GM12878 (cell line): ENCODE results near the gene GNAZ. TPM values are rescaled to one million over a fixed set of nuclear protein-coding genes. Genes with fewer than 3 reads are reported as not detected.

Source experiments
- ATAC-seq: fragments of 200-7000 bp; cut with Tn5 transposase; 3 replicates; pipeline ENCODE4 v1.9.1; 2020; ENCODE audit warnings: mild to moderate bottlenecking, moderate library complexity
- BruUV-seq: library from RNA; stranded (reverse); fragments of 400-500 nt; replicated peaks from 2 replicates; lab custom pipeline; 2021; lab: Mats Ljungman, UMichigan
- CTCF ChIA-PET: fragments of 300-600 bp; sonication (Branson Sonifier 250); formaldehyde crosslinking; extraction: SDS; loops from one replicate; lab custom pipeline; 2021; ENCODE audit warnings: inconsistent platforms; lab: Yijun Ruan, JAX
- POLR2A ChIA-PET: fragments of 350-600 bp; formaldehyde crosslinking; extraction: SDS; loops from one replicate; lab custom pipeline; 2021; ENCODE audit warnings: inconsistent platforms; lab: Charles Lee
- RAD21 ChIA-PET: fragments of 300-600 bp; sonication (Branson Sonifier 250); formaldehyde crosslinking; loops from one replicate; lab custom pipeline; 2023; ENCODE audit warnings: antibody characterized with exemption; ENCODE audit not compliant: unreplicated experiment; lab: Charles Lee
- SMC1A ChIA-PET: fragments of 300-600 bp; sonication (Branson Sonifier 250); formaldehyde crosslinking; loops from one replicate; lab custom pipeline; 2023; ENCODE audit not compliant: unreplicated experiment, uncharacterized antibody; lab: Charles Lee
- DNase-seq: peaks from one replicate; pipeline ENCODE4 v3.0.0-alpha.2; 2011; ENCODE audit warnings: low read depth, low spot score
- FAIRE-seq: peaks from 3 replicates; lab custom pipeline; 2011; peaks lifted over from hg19 to GRCh38; lab: Jason Lieb, UNC
- H2AFZ ChIP-seq: 2 replicates; pipeline ENCODE4 v1.6.0; 2011; ENCODE audit warnings: low read depth, low read length, control low read depth; ENCODE audit not compliant: control insufficient read depth
- H3K27ac ChIP-seq: 2 replicates; pipeline ENCODE4 v1.5.1; 2011; ENCODE audit warnings: control low read depth; ENCODE audit not compliant: control insufficient read depth, insufficient read depth
- H3K27me3 ChIP-seq, 2 experiments: replicated peaks in 1 of 2; 2 replicates each; pipeline versions ENCODE4 v1.6.0 to v1.6.1; 2011; ENCODE audit warnings: low read length in 1 of 2; ENCODE audit not compliant: control insufficient read depth in 2 of 2, insufficient read depth in 2 of 2
- H3K36me3 ChIP-seq, 2 experiments: 2 replicates each; pipeline ENCODE4 v1.5.1; 2011; ENCODE audit warnings: low read length in 1 of 2; ENCODE audit not compliant: control insufficient read depth in 2 of 2, insufficient read depth in 2 of 2
- H3K4me1 ChIP-seq: 2 replicates; pipeline ENCODE4 v1.6.1; 2011; ENCODE audit warnings: mild to moderate bottlenecking, low read length, moderate library complexity, mixed read lengths; ENCODE audit not compliant: control insufficient read depth, insufficient read depth
- H3K4me2 ChIP-seq: 2 replicates; pipeline ENCODE4 v1.6.0; 2011; ENCODE audit warnings: control low read depth; ENCODE audit not compliant: control insufficient read depth, insufficient read depth
- H3K4me3 ChIP-seq: fragments of 200-600 bp; sonication (generic); 2 replicates; pipeline ENCODE4 v1.5.1; 2016
- H3K79me2 ChIP-seq: 2 replicates; pipeline ENCODE4 v1.6.0; 2011; ENCODE audit warnings: low read length; ENCODE audit not compliant: control insufficient read depth, insufficient read depth
- H3K9ac ChIP-seq: 2 replicates; pipeline ENCODE4 v1.8.0; 2011; ENCODE audit warnings: low read length, control low read depth, mixed read lengths; ENCODE audit not compliant: control insufficient read depth, insufficient read depth
- H3K9me3 ChIP-seq: replicated peaks from 3 replicates; pipeline ENCODE4 v1.5.1; 2011; ENCODE audit warnings: mild to moderate bottlenecking, low read length; ENCODE audit not compliant: control insufficient read depth, insufficient read depth
- H4K20me1 ChIP-seq: 2 replicates; pipeline ENCODE4 v1.6.0; 2011; ENCODE audit not compliant: control insufficient read depth, insufficient read depth
- BHLHE40 ChIP-seq, 2 experiments: fragments of 450-650 bp in 1 of 2; IDR thresholded peaks; 2 replicates each; pipeline ENCODE4 v1.6.1; 2011 to 2017; ENCODE audit warnings: low read depth in 2 of 2, borderline replicate concordance in 1 of 2, improper control_type of control experiment in 1 of 2, low read length in 1 of 2, mild to moderate bottlenecking in 1 of 2
- IKZF2 ChIP-seq, 2 experiments: fragments of 450-650 bp; IDR thresholded peaks; 2 replicates each; pipeline ENCODE4 v1.6.1; 2017; ENCODE audit warnings: mild to moderate bottlenecking in 2 of 2, moderate library complexity in 2 of 2
- MEF2A ChIP-seq: IDR thresholded peaks from 2 replicates; pipeline ENCODE4 v1.6.1; 2011; ENCODE audit warnings: low read depth, mild to moderate bottlenecking, low read length, moderate library complexity; ENCODE audit not compliant: insufficient read depth
- NFYB ChIP-seq: IDR thresholded peaks from 2 replicates; pipeline ENCODE4 v1.6.1; 2011; ENCODE audit warnings: low read depth, mild to moderate bottlenecking, low read length, improper control_type of control experiment, moderate library complexity; ENCODE audit not compliant: insufficient read depth
- NKRF ChIP-seq: fragments of 450-650 bp; conservative IDR thresholded peaks from 2 replicates; pipeline ENCODE4 v1.6.1; 2017; ENCODE audit warnings: mild to moderate bottlenecking, moderate library complexity
- NRF1 ChIP-seq: conservative IDR thresholded peaks from 2 replicates; pipeline ENCODE4 v1.6.1; 2011; ENCODE audit warnings: mild to moderate bottlenecking, low read depth, low read length, improper control_type of control experiment
- PAX8 ChIP-seq: fragments of 450-650 bp; IDR thresholded peaks from 2 replicates; pipeline ENCODE4 v1.6.1; 2017; ENCODE audit warnings: mild to moderate bottlenecking, moderate library complexity
- RAD21 ChIP-seq: IDR thresholded peaks from 2 replicates; pipeline ENCODE4 v1.6.1; 2011; ENCODE audit warnings: mild to moderate bottlenecking, low read depth, low read length, moderate library complexity; ENCODE audit not compliant: insufficient read depth
- RAD51 ChIP-seq: fragments of 450-650 bp; IDR thresholded peaks from 2 replicates; pipeline ENCODE4 v1.6.1; 2016; ENCODE audit warnings: moderate library complexity, mild to moderate bottlenecking, inconsistent platforms
- SIN3A ChIP-seq: IDR thresholded peaks from 2 replicates; pipeline ENCODE4 v1.6.1; 2012; ENCODE audit warnings: low read depth, low read length, improper control_type of control experiment
- SUZ12 ChIP-seq: fragments of 200-600 bp; sonication (generic); IDR thresholded peaks from one replicate; pipeline ENCODE4 v1.6.1; 2018; ENCODE audit warnings: antibody characterized with exemption, mild to moderate bottlenecking; ENCODE audit not compliant: unreplicated experiment
- TBL1XR1 ChIP-seq: IDR thresholded peaks from 2 replicates; pipeline ENCODE4 v1.6.1; 2012; ENCODE audit warnings: low read depth, low read length, improper control_type of control experiment
- TCF7 ChIP-seq: IDR thresholded peaks from 2 replicates; pipeline ENCODE4 v1.6.1; 2014; ENCODE audit warnings: antibody characterized with exemption, borderline replicate concordance
- YBX1 ChIP-seq: fragments of 450-650 bp; IDR thresholded peaks from 2 replicates; pipeline ENCODE4 v1.6.1; 2016; ENCODE audit warnings: antibody characterized with exemption
- ZBTB11 ChIP-seq: fragments of 450-650 bp; formaldehyde crosslinking; IDR thresholded peaks from 2 replicates; pipeline ENCODE4 v1.5.0; 2022; ENCODE audit warnings: mild to moderate bottlenecking, missing genetic modification characterization
- WGBS: methylation state at CpG from one replicate; pipeline ENCODE4 v1.1.6; 2016; ENCODE audit warnings: low lambda C conversion rate; ENCODE audit not compliant: insufficient replicate concordance, insufficient coverage; ENCODE audit errors: missing lambda C conversion rate; 5-methylcytosine and 5-hydroxymethylcytosine counted together
- in situ Hi-C: fragments of 300-500 bp; cut with MboI; formaldehyde crosslinking; loops from 9 replicates; pipeline ENCODE4 v1.14.3; 2018; ENCODE audit warnings: mixed read lengths
- intact Hi-C: fragments of 100-400 bp; cut with micrococcal nuclease; formaldehyde crosslinking; loops from one replicate; pipeline ENCODE4 v1.14.2; 2022; ENCODE audit not compliant: unreplicated experiment
- polyA plus RNA-seq, 11 experiments: library from polyadenylated mRNA; depleted of rRNA in 4 of 11; unstranded in 6 of 11; stranded (reverse) in 5 of 11; fragments of >200 nt; fragmentation: Nextera tagmentation in 4 of 11; fragmentation: Illumina TruSeq in 1 of 11; extraction: Ambion mirVana in 4 of 11; extraction: Trizol in 1 of 11; gene quantifications; 1 replicate in 1 of 11; 2 replicates in 10 of 11; pipeline versions ENCODE4 v1.2.1 to v1.2.3, GENCODE V29; 2011 to 2016; ENCODE audit warnings: inconsistent platforms in 2 of 11, missing spikeins in 2 of 11, low read depth in 1 of 11
- total RNA-seq, 4 experiments: library from RNA; depleted of rRNA in 3 of 4; stranded (reverse); fragments of >200 nt in 3 of 4; fragmentation: Illumina TruSeq in 1 of 4; extraction: Trizol in 1 of 4; gene quantifications; 2 replicates each; pipeline versions ENCODE4 v1.2.1 to v1.2.3, GENCODE V29; 2013 to 2021

Gene GNAZ
- total and polyA plus RNA-seq, 10 of the 15 experiments (the other 5 are each of a cell fraction or from before 2014, with no cell fraction given) = 0.09 to 1.0 (median 0.44) TPM; not detected in 1

DNA sequence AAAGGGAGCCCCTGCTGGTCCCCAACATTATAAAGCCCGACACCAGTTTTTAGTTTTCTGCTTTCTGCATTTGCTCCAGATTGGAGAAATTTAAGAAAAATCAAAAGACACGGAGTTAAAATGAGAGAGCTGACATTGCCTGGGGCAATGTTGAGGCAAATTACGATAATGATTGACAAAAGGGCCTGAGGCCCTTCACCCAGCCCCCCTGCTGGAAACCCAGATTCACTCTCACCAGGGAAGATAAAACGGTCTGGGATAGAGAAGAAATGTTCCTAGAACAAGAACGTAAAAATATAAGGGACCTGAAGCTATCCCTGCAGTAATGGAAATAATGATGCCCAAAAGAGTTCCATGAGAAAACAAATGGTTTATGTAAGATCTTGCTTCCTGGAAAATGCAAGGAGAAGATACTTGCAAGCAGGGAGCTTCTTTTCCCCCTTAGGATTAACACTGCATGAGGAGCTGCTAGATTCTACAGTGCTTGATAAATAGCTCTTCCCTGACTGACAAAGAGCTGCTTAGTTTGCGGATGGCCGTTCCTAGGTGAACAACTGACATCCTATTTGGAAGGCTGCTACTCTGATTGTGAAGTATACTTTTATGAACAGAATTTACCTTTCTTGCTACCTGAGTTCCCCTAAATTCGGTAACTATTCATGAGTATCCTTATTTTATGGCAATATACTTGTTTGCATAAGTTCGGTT, 40.6 kb upstream of the GNAZ start (continued):
- TF ChIP-seq ZBTB11 (CRISPR knock-in tag) (no peak), BHLHE40 (IDR thresholded peaks at IDR 0.05; ENCODE audit: borderline replicate concordance in 1 of 2, low read depth in 2 of 2, low read length in 1 of 2) (no peak)
- TF ChIP-seq, all 136 proteins: peak for 0

DNA sequence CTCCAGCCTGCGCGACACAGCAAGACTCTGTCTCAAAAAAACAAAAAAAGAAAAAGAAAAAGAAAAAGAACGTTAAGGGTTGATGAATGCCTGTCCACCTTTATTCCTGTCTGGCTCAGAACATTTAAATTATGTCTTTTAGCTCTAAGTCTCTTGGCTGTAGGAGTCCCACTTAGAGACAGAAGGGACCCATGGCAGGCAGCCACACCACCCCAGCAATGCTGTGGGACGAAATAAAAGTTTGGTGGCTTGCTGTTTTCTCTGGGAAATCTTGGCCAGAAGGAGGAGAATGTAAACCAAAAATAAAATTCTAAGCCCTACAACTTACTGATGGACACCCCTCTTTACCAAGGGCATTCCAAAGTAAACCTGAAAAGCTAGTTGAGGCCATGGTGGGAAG, 38.9 kb upstream of the GNAZ start:
- RAD21 ChIA-PET = interaction anchor here (1.7 kb wide), 1 partner anchor 19 kb away, joined by 4 read pairs; no protein-coding TSS in a partner anchor
- DNase-seq (no peak), FAIRE-seq (no peak), ATAC-seq (no peak)
- intact Hi-C loops (no loop called here), in situ Hi-C loops (no loop called here)
- POLR2A ChIA-PET = no interaction called here
- CTCF ChIA-PET = interaction anchor here (1.2 to 2.7 kb wide), 2 partner anchors 15 to 71 kb away, joined by 3 to 10 read pairs; no protein-coding TSS in a partner anchor
- Histone ChIP-seq H3K9ac (no peak overlapping the region), H3K4me2 (no peak overlapping the region), H2AFZ (no peak overlapping the region), H3K79me2 (no peaks in the 10 kb centered on the region), H3K9me3 (no peaks in the 10 kb centered on the region), H3K36me3 (no peaks in the 10 kb centered on the region), H3K4me3 (no peak overlapping the region), H3K4me1 (peaks cover 8% of the 10 kb centered on the region), H3K27me3 (no peaks in the 10 kb centered on the region), H4K20me1 (no peaks in the 10 kb centered on the region), H3K27ac (no peak overlapping the region)
- BruUV-seq = no TSS peak
- 0% methylated on average over 2 of the region's 4 CpGs for WGBS
- SMC1A ChIA-PET = no interaction called here
- TF ChIP-seq SIN3A = no peak
- TF ChIP-seq RAD21 = no peak
- no peak for TF ChIP-seq NRF1
- TF ChIP-seq RAD51 = no peak
- no peak for TF ChIP-seq PAX8
- TF ChIP-seq TBL1XR1 = no peak
- no peak for TF ChIP-seq YBX1
- TF ChIP-seq SUZ12 = no peak
- no peak for TF ChIP-seq NFYB
- TF ChIP-seq IKZF2 (IDR thresholded peaks at IDR 0.05) = no peak
- no peak for TF ChIP-seq NKRF
- no peak for TF ChIP-seq MEF2A
- TF ChIP-seq TCF7 = no peak
